GM19324 (cell line): ENCODE measurements around the gene TFPI.

Experiments used
- ATAC-seq: cut with Tn5 transposase; IDR thresholded peaks from one replicate; pipeline ENCODE4 v1.9.1; 2021; ENCODE audit warnings: mild to moderate bottlenecking, moderate library complexity; ENCODE audit not compliant: unreplicated experiment, low FRiP score

TFPI gene

GRCh38 chr2:187470698-187471097, 83.5 kb downstream of the TFPI start:
- ATAC-seq: no peak

DNA sequence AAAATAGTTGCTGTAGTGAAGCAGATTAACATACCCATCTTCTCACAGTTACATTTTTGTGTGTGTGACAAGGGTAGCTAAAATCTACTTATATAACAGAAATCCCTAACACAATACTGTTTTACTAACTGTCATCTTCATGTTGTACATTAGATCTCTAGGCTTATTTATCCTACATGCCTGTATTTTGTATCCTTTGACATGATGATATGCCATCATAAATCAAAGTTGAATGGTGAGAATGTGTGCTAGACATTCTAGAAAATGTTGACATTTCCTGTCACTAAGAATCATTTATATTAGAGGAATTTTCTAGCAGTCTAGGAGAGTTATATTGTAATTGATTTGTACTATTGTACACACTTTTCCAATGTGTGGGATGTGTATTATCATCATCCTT, 84.7 kb downstream of the TFPI start:
- no peak for ATAC-seq

DNA sequence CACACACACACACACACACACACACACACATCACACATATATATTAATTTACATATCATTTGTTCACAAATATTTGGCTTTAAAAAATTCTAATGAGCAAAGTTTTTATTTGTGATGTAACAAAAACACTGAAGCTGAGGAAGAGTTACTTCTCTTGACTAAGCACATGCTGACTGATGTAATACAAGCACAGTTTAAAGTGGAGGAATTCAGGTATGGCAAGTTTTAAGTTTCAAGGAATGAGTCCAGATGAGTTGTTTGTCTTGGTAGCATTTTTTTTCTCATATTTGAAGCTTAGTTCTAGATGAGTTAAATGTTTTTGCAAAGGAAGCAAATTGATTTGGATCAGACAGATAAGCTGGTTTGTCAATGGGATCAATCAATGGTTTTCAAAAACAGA, 86.0 kb downstream of the TFPI start:
- no peak for ATAC-seq

- ATAC-seq: no peak
Measured at GRCh38 chr2:187466129-187466792, 88.0 kb downstream of the TFPI start.

GRCh38 chr2:187462839-187463238, 91.4 kb downstream of the TFPI start:
- ATAC-seq: no peak

DNA sequence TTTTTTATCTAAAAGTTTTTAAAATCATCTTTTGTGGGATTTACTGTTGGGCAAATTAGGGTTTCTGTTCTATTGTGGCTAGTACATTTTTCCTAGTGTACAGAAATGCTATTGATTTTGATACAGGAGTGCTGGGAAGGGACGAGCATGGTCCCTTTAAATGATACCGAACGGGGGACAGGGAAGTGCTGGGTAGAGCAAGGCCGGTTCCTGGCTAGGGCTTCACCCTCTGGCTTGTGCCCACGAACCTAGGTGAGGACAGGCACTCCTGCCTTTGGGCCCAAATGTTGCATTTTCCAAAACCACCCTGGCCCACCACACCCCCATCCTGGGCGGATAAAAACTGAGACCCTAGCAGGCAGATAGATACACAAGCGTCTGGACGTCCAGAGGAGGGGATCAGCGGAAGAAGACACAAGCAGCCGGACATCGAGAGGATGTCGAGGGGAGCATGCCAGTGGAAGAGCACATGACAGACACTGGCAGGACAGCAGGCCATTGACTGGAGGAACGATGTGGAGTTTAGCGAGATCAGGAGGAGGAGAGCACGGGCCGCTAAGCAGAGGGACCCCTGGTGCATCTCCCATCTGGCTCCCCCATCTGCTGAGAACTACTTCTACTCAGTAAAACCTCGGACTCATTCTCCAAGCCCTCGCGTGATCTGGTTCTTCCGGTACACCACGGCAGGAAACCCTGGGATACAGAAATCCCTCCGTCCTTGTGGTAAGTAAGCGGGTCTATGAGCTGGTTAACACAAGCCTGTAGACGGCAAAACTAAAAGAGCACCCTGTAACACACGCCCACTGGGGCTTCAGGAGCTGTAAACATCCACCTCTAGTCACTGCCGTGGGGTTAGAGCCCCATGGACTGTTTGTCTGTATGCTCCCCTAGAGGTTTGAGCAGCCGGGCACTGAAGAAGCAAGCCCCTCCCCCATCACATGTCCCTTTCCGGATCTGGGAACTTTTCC, 92.7 kb downstream of the TFPI start:
- no peak for ATAC-seq

DNA sequence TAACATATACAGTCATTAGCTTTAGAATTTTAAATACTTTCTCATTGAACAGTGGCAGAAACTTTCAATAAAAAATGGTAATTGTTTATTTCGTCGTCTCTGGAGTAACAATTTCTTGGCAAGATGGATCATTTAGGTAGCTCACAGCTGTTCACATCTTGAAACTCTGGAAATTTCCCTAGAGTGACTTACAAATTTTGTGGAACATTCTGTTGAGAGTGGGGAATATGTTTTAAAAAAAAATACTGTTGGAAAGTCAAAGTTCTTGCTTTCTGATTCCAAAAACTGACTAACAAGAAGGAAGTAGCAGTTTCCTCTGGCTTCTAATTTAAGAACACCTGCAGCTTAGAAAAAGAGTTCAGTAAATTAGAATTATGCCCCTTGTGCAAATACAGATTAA, 95.0 kb downstream of the TFPI start:
- no peak for ATAC-seq

DNA sequence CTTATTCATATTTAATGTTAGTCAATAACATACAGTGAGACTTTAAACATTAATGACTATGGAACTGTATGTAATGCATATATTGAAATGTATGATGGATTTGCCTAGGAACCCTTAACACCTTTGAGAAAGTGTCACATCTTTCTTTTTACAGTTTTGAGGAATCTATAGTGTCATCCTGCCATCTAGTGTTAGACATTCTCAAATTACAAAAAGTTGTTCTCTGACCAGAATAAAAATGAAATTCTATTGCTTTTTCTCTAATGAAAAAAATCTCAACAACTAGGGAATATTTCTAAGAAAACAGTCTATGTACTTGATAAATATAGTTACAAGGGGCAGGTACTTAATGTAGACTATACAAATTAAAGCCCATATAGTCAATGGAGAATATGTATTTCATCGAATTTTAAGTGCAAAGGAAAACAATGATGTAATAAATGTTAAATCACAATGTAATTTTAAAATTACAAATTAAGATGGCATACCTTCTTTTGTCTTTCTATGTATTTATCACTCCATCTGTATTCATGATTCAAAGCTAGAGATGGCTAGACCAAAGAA, 101.1 kb downstream of the TFPI start:
- ATAC-seq: no peak

GRCh38 chr2:187451510-187451909, 102.7 kb downstream of the TFPI start:
- no peak for ATAC-seq

DNA sequence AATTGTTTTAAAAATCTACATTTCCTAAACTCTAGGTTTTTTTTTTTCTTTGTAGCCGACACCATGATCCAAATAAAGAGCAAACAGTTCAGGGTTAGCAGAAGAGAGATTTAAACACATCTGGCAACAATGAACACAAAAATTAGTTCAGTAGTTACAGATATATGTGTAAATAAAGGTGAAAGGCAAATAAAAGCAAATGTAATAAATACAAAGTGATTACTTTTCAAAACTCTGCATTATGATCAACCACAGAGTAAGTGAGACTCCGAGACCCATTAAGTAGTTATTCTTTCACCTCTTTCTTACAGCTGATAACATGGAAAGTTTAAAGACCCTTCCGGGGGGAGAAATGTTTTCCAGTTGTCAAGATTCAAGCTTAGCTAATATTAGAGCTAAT, 106.9 kb downstream of the TFPI start:
- no peak for ATAC-seq

GRCh38 chr2:187446711-187447110, 107.5 kb downstream of the TFPI start:
- no peak for ATAC-seq

DNA sequence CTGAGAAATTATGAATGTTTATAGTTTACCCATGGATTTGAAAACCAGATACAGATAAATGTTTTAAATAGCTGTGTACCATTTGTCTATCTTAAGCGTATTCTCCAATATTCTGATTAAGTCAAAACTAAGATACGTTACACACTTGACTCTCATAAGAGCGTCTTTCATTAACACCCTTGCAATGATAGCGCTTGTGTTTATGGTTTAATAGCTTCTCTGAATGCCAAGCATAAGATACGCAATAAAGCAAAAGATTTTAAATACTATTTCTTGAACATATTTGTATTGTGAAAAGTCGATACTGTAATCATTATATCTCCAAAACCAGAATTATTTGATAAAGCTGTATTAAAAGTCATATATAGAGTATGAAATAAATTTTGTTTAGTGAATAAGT, 109.2 kb downstream of the TFPI start:
- ATAC-seq: no peak

GRCh38 chr2:187442778-187443177, 111.5 kb downstream of the TFPI start:
- no peak for ATAC-seq

- ATAC-seq: no peak
Measured at GRCh38 chr2:187442378-187442777, 111.9 kb downstream of the TFPI start.

DNA sequence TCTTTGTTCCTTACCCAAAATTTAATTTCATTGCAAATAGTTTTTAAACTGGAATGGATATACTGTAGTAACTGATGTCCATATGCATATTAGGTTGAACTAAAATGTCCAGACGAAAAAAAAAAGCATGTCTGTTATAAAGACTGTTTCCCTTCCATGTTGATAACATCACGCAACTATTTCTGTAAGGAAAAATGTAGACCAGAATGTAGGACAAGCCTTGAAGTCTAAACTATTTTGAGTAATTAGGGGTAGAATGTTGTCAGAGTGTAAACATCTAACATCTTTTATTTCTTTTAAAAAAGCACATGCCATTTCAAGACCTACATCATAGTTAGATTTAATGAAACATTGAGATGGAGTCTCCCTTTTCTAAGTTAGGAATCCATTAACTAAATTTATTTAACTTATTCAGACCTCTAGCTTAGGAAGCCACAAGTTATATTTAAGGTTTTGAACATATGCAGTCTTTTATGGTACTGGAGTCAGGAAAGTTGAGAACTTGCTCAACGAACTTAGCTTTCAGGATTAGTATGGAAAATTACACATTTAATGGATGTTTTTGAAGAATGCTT, 114.0 kb downstream of the TFPI start:
- ATAC-seq: no peak

GRCh38 chr2:187438455-187438854, 115.8 kb downstream of the TFPI start:
- ATAC-seq: no peak

GRCh38 chr2:187435756-187436155, 118.5 kb downstream of the TFPI start:
- no peak for ATAC-seq

- no peak for ATAC-seq
Measured at GRCh38 chr2:187435078-187435477, 119.2 kb downstream of the TFPI start.

GRCh38 chr2:187434342-187434785, 119.9 kb downstream of the TFPI start:
- ATAC-seq: no peak

- no peak for ATAC-seq
Measured at GRCh38 chr2:187431911-187432310, 122.3 kb downstream of the TFPI start.

DNA sequence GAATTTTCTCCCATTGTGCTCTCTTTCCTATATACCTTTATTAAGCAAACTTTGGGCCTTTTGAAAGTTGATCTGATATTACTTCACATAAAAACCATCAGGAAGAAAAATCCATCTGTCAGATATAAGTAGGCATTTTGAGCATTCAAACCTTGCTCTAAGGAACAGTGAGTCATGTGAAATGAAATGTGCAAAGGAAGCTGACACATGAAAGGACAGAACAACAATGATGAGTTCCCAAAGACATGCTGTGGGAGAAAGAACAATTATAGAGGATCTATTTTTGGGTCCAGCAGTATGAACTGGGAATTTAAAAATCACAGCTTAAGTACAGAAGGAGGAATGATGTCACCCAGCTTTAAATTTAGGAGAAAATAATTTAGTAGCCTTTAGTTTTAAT, 124.2 kb downstream of the TFPI start:
- ATAC-seq: no peak
